NCI-H510A (cell line): Measurements from ENCODE around the gene TESPA1.
"Not testable (repeated sequence)": the region's sequence is repeated elsewhere in the genome, so short reads cannot be mapped to it uniquely, and the experiment has no call there.

Source experiments
- DNase-seq: peaks from one replicate; lab custom pipeline; 2025; lab: John Stamatoyannopoulos, UW

The TESPA1 gene

GRCh38 chr12:54945082-54945481 is 39.5 kb downstream of the TESPA1 start:
- no peak for DNase-seq

GRCh38 chr12:54943292-54943691 is 41.3 kb downstream of the TESPA1 start:
- DNase-seq, result not testable (repeated sequence)

GRCh38 chr12:54941659-54942058 is 42.9 kb downstream of the TESPA1 start:
- no peak for DNase-seq

DNA sequence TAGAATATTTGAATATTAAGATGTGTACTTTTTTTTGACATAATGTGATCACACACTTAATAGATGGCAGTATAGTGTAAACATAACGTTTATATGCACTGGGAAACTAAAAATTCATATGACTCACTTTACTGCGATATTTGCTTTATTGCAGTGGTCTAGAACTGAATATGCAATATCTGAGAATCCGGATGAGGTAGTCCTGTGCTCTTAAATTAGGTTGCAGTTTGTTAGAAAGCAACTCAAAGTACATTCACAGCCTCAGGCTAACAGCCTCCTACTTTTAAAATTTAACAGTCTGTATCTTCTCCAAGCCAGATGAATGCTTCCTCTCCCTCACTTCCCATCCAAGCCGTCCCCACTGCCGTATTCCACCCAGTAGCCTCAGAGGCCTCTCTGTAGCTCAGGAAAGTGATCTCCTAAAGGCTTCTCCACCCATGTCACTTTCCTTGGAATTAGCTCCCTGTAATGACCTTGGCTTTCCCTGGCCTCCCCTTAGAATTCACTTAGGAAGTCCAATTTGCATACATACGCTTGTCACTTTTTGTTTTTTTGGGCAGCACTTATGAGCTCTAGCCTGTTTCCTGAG is 43.7 kb downstream of the TESPA1 start:
- no peak for DNase-seq

DNA sequence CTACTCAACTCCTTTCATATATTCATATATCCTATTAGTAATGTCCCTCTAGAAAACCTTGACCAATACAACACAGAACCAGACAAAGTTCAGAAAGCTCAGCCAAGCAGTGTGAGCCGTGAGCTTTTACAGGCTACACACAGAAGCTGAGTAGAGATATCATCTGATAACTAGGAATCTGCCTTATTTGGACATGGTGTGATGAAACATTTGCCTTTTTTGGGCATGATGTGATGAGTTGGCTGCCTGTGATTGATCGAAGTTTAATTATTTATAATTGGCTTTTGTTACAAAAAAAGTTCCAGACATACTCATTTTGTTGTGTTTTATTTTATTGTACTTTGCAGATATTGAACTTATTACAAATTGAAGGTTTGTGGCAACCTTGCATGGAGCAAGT is 46.6 kb downstream of the TESPA1 start:
- DNase-seq, result no peak

DNA sequence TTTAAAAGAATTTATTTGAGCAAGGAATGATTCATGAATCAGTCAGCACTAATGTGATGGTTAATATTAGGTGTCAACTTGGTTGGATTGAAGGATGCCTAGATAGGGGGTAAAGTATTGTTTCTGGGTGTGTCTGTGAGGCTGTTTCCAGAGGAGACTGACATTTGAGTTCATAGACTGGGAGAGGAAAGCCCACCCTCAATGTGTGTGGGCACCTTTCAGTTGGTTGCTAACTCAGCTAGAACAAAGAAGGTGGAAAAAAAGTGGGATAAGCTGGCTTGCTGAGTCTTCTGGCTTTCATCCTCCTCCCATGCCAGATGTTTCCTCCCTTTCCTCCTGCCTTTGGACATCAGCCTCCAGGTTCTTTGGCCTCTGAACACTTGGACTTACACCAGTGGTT is 47.2 kb downstream of the TESPA1 start:
- no peak for DNase-seq

- DNase-seq, result no peak
Observed at GRCh38 chr12:54936736-54937135, 47.8 kb downstream of the TESPA1 start.

DNA sequence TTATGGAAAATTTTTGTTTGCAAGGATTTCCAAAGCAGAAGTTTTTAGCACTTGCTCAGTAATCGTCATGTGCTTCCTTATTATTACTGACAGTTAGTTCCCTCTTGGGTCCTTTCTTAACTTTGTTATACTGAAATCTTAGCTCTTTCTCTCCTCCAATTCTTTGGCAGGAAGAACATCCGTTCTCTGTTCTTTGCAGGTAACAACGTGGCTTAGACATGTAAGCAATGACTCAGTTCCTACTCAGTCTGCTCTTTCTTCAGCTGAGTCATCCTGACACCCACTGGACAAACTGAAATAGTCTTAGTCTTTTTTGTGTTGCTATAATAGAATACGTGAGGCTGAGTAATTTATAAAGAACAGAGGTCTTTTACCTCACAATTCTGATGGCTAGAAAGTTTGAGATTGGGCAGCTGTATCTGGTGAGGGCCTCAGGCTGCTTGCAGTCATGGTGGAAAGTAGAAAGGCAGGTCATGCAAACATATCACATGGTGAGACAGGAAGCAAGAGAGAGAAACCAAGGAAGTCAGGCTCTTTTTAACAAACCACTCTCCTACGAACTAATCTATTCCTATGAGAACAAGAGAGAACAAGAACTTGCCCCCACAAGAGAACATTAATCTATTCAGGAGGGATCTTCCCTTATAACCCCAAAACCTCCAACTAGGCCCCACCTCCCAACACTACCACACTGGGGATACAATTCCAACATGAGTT is 49.2 kb downstream of the TESPA1 start:
- no peak for DNase-seq

- no peak for DNase-seq
Observed at GRCh38 chr12:54934419-54934818, 50.1 kb downstream of the TESPA1 start.

DNA sequence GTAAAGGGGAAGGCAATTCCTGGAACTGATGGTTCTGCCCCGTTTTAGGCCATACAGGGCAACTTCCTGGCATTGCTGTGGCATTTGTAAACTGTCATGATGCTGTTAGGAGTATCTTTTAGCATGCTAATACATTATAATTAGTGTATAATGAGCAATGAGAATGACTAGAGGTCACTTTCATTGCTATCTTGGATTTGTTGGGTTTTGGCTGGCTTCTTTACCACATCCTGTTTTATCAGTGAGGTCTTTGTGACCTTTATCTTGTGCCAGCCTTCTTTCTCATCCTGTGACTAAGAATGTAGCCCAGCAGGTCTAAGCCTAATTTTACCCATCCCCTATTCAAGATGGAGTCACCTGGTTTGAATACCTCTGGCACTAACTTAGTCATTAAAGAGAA is 51.2 kb downstream of the TESPA1 start:
- DNase-seq, result no peak

DNA sequence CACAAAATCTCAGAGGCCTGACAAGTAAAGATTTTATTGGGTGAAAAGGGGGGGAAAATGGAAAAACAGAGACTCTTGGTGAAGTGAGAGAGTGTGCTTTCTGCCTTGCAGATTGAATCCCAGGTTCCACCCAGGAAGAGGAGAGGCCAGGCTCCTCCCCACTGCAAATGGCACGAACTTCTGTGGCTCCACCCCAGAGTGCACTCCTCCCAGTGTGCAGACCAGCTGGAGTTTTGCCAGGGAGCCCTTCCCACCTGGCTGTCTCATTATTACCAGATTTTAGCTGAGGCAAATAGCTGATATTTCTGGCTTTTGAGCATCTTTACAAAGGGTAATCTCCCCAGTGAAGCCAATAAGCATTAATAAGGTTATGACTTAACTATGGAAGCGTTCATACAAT is 51.9 kb downstream of the TESPA1 start:
- peak; percentile 8 for DNase-seq

DNA sequence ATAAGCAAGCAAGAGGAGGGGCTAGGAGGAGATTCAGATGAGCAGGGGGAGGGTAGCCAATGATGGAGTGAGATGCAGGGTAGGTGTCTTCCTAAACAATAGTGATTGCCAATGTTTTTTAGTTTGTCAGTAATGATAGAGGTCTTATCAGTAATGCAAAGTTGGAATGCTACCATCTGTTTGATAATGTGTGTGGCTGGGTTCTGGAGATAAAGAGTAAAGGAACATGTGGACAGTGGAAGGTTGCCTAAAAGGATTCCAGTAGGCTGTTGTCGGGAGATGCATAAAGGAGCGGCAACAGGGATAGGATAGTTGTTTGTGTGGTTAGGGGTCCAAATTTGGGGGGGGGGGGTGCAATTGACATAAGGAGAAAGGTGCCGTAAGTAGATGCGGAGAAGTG is 52.5 kb downstream of the TESPA1 start:
- DNase-seq, result no peak

DNA sequence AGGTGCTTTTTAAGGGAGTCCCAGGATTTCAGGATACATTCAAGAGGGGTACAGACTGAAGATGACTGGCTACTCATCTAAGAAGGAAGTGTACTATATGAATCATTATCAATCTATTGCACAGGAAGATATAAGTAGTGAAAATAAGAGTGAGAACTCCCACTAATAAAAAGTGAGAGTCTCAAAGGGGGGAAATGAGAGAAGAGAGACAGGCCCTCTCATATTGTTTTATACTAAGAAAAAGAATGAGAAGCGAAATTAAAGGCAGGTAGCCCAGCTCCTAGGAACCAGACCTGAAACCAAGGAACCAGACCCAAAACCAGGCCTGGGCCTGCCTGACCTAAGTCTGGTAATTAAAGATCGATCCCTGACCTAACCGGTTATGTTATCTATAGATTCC is 54.6 kb downstream of the TESPA1 start:
- no peak for DNase-seq

DNA sequence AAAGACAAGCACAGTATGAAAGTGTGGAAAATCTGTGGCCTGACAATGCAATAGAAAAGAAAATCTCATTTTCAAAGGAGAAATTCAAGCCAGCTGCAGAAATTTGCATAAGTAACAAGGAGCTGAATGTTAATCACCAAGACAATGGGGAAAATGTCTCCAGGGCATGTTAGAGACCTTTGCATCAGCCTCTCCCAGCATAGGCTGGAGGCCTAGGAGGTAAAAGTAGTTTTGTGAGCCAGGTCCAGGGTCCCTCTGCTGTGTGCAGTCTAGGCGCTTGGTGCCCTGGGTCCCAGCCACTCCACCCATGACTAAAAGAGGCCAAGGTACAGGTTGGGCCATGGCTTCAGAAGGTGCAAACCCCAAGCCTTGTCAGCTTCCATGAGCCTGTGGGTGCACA is 58.3 kb downstream of the TESPA1 start:
- DNase-seq, result no peak

GRCh38 chr12:54924972-54925707 is 59.4 kb downstream of the TESPA1 start:
- no peak for DNase-seq

- no peak for DNase-seq
Observed at GRCh38 chr12:54917001-54917488, 67.5 kb downstream of the TESPA1 start.
